Measurements from ENCODE around the gene MT4. TPM values are rescaled to one million over a fixed set of nuclear protein-coding genes. Genes with fewer than 3 reads are reported as not detected.

Gene MT4
- total RNA-seq: not detected in 2 replicates

DNA sequence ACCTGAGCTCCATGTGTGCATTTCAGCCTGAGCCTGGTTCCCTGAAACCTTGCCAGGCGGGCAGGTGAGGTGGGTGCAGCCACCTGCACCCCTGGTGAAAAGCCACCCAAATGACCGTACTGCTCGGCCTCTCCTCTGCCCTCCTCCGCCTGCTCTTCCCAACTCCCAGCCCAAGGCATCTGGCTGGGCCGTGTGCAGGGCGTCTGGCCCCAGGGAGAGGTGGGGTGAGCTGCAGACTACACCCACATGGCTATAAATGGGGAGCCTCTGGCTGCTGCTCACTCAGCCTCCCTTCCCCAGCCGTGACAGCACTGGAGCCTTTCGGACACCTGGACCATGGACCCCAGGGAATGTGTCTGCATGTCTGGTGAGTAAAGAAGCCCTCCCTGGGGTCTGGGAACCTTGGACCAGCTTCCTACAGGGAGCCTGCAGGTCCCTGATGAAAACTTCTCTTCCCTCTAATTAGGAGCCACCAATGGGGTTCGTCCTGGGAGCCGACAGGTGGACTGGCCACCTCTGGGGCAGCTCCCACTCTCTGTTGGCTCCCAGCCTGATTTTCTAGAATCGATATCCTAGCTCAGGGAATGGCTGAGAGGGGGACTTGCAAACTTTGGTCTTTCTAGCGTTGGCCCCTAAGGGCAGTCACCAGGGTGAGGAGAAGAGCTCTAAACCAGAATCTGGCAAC lies at the start of gene MT4:
Gene MT4 (plus strand): TSS at position 281 of the 685 bp plus-strand sequence. CDS start 56 bp downstream, at position 337.
- DNase-seq (ENCODE audit: extremely low read depth, low read depth, low spot score): no peak

DNA sequence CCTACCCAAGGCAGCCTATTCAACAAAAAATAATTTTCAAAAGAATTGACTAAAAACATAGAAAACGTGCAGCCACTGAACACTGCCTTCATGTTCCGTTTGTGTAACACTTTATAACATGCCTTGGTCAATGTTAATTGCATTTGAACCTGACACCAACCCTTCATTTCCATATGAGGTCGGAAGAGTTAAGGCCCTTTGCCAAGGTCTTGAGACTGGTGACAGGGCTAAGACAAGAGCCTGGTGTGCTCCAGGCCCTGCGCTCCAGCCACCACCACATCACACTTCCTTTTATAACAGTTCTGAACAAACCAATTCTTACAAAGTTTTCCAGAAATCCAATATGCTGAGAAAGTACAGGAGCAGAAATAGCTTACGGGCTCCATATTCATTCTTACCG lies 49.2 kb upstream of the MT4 start:
- no peak for DNase-seq (ENCODE audit: extremely low read depth, low read depth, low spot score)

DNA sequence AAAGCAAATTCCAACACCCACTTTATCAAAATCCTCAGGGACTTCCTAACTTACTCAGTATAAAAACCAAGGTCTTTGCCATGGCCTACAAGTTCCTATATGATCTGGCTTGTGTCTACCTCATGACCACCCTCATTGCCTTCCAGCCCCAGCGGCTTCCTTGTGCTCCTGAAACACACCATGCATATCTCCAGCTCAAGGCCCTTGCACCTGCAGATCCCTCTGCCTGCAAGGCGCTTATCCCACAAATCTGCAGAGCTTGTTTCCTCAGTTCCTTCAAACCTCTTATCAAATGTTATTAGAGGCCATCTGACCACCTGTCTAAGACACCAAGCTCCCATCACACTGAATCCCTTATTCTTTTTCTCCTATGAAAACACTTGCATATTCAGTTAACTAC lies 47.7 kb upstream of the MT4 start:
- no peak for DNase-seq (ENCODE audit: extremely low read depth, low read depth, low spot score)

DNA sequence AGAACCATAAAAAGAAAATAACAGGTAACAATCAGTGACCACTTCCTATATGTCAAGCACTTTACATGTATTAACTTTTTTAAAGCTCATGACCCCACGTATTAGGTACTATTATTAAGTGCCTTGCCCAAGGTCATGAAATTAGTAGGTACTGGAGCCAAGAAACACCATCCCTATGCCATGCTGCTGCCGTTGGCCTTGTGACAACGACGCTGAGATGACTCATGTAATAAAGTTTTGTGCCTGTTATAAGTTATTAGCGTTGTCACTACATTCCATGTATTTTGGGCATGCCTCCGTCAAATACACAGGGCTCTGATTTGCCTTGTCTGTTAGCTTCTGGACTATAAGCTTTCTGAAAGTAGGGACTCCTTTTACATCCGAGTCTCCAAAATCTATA lies 46.4 kb upstream of the MT4 start:
- no peak for DNase-seq (ENCODE audit: extremely low read depth, low read depth, low spot score)

DNA sequence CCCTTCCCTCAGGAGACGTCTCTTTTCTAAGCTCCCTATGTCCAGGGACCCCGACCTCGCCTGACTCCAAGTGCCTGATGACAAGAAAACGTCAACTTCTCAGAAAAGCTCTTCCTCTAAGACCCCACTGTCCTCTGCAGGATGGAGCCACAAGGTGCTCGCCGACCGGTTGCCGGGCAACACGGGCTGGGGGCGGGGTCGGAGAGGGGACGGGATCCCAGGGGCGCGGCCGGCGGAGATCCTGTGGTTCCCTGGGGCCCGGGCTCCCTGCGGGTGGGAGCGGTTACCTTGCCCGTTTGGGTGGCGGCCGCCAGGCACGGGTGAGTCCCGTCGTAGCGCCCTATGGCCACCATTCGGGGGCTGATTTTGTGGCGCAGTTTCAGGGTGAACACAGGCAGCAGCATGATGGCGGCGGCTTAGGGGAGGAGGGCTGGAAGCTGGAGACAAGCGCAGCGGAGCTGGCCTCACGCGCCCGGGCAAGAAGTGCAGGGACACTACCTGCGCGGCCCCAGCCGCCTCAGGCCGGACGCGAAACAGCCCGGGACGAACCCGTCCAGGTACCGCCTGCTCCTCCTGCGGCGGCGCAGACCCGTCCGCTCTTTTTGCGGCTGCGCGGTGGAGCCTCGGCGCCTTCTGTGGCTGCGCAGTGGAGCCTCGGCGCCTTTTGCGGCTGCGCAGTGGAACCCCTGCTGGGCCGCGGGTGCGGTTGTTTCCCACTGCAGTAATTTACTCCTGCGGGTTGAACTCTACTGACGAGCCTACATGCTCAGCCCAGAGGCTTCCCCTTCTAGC lies 45.2 kb upstream of the MT4 start, which contains the start of gene BBS2:
Gene BBS2 (minus strand): TSS at position 566 of the 792 bp plus-strand sequence. CDS start 162 bp downstream, at position 404.
- DNase-seq (ENCODE audit: extremely low read depth, low read depth, low spot score): no peak

DNA sequence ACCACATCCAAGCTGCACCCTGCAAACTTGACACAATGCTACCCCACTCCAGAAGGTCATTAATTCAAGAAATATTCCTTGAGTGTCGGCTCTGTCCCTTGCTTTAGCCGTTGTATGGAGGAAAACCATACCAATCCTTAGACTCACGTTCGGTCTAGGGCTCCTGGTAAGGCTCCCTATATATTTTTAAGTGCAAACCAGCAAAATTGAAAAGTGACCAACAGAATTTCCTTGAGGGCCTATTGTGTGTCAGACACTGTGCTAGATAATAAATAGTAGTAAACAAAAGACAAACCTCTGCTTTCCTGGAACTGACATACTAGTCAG lies 44.7 kb upstream of the MT4 start:
- DNase-seq (ENCODE audit: extremely low read depth, low read depth, low spot score): no peak

DNA sequence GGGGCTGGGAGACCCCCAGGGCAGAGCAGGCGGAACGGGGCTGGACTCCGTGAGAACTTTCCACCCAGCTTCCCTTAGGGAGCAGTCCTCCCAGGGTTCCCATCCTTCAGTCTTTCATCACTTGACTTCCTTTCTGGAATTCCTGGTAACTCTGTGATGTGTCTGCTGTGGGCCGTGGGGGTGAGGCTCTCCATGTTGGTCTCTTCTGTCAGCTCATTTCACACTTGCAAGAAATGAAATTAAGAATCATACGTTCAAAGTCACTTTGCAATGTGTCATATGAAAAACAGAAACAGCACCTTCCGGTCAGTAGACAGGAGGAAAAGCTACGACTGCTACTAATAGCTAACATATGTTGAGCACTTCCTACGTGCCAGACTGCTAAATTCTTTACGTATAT lies 39.6 kb upstream of the MT4 start:
- DNase-seq (ENCODE audit: extremely low read depth, low read depth, low spot score): peak; percentile 48

DNA sequence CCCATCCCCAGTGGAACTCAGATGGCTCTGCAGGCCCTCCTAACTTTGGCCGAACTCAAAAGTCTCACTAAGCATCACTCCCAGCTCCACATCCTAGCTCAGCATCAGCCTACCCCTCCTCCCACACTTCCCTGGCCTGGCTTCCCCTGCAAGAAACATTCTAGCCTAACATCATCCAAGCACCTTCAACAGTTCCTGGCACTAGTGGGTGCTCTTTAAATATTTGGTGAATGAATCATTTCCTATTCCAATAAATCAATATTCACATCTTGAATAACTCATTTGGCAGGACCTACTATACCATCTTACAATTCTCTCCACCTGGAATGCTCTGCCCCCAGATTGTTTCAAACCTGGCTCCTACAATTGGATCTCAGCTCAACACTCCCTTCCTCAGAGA lies 34.0 kb upstream of the MT4 start:
- no peak for DNase-seq (ENCODE audit: extremely low read depth, low read depth, low spot score)

DNA sequence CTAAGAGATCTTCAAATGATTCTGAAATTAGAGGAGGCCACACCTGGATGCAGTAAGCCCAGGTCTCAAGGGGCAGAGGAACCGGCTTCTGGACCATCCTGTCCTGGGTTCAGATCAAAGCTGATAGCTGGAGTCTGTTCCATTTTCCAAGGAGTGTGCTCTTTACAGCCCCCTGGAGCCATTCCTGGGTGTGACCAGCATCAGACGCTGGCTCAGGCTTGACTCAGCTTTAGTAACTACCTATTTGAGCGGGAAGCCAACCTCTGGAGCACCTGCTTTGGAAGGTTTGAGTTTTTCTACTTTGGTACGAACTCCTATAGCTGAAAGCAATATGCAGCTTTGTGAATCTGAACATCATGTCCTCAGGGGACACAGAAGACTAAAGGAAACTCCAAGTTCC lies 32.2 kb upstream of the MT4 start:
- DNase-seq (ENCODE audit: extremely low read depth, low read depth, low spot score): no peak

DNA sequence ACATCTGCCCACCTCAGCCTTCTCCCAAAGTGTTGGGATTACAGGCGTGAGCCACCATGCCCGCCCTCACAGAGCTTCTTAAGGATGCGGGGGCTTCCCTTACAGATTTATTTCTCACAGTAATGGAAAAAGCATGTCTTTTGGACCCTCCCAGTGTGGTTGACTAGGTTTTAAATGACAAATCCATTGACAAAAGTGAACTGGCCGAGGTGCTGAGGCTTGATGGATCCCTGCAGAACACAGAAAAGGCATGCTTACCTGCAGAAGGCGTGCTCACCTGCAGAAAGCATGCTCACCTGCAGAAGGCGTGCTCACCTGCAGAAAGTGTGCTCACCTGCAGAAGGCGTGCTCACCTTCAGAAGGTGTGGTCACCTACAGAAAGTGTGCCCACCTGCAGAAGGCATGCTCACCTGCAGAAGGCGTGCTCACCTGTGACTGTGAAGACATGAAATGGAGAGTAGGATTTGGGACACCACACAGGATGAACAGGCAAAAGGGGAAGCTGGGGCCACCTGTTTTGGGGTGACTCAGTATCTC lies 30.0 kb upstream of the MT4 start:
- DNase-seq (ENCODE audit: extremely low read depth, low read depth, low spot score): no peak

DNA sequence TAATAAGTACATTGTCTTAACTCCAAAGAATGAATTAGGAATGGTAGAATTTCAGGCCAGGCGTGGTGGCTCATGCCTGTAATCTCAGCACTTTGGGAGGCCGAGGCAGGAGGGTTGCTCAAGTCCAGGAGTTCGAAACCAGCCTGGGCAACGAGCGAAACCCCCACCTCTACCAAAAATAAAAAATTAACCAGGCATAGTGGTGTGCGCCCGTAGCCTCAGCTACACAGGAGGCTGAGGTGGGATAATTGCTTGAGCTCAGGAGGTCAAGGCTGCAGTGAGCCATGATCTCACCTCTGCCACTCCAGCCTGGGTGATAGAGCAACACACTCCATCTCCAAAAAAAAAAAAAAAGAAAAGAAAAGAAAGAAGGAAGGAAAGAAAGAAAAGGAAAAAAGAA lies 26.5 kb upstream of the MT4 start:
- no peak for DNase-seq (ENCODE audit: extremely low read depth, low read depth, low spot score)

DNA sequence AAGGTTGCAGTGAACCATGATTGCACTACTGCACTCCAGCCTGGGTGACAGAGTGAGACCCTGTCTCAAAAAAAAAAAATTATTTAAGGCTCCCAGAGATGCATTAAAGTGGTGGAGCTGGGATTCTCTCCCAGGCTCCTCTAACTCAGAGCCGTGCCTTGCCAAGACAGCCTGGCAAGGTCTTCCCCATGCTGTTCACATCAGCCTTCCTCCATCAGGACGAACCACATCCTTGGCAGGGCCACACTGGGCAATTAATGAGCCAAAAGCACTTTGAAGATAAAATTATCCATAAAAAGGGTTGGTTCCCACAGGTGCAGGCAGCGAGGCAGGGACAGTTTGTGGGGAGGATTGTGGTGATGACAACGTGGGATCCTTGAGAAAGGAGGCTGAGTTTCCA lies 25.2 kb upstream of the MT4 start:
- DNase-seq (ENCODE audit: extremely low read depth, low read depth, low spot score): no peak

DNA sequence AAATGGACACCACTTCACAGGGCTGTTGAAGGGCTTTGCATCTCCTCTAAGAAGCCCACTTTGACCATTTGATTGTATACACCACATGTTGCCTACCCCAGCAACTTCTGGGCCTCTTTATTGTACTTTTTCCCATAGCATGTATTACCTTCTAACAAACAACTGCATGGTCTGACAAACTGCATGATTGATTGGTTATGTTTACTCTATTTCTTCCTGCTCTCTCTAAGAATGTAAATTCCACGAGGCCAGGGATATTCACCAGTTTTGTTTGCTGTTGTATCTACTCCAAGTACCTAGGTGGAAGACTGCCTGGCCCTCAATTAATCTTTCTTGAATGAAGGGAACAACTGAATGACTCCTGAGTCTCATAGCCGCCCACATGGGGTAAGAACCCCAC lies 22.8 kb upstream of the MT4 start:
- no peak for DNase-seq (ENCODE audit: extremely low read depth, low read depth, low spot score)

DNA sequence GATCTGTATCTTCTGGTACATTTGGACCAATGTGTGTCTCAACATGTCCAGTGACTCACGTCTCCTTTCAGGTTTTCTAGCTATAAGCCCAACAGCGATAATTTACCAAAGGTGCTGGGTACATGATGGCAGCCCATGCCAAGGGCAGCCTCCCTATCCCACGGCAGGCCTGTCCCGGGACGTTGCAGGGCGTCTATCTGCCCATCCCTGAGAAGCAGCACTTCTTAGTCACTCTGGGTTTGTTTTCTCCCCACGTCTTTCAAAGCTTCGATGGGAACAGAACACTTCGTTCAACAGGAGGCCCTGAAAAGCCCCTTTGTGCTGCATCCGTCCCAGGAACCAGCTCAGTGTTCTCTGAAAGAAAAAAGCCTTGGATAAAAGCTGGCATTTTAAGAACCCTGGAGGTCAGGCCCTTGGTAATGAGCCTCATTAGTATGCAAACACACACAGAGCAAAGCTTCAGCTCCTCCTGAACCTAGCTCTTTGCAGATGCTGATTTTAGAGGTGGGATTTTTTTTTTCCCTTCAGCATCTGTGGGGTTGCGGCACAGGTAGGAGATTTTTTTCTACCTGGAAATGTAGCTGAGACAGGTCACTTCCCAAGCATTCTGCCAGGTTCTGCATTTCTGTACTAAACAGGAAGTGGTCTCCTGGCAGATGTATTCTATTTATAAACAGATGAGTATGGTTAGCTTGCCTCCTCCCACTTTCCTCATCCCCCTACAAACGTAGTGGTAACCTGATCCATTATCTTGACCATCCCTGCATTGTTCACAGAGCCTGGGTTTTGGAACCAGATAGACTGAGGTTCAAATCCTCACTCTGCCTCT lies 17.5 kb upstream of the MT4 start:
- DNase-seq (ENCODE audit: extremely low read depth, low read depth, low spot score): no peak

DNA sequence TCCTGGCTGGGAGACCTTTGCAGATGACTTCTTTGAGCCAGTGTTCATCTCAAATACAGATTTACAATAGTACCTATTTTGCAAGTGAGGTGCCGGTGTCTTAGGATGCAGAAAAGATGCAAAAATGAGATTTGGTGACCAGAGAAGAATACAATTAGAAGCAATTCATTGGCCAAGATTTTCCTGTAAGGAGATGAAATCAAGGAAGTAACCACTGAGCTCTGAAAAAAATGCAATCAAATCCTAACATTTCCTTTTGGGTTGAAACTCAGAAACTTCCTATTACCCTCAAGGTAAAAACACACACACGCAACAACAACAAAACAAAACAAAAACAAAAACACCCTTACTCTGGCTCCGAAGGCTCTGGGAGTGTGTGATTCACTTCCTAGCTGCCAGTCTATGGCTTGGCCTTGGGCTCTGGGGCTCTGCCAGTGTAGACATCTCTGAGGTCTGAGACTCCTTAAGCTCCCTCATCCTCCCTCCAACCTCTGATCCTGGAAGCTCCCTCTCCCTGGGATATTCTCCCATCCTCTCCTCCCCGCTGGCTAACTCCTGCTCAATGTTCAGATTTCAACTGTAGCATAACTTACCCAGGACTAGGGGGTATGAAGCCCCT lies 16.8 kb upstream of the MT4 start:
- DNase-seq (ENCODE audit: extremely low read depth, low read depth, low spot score): no peak

DNA sequence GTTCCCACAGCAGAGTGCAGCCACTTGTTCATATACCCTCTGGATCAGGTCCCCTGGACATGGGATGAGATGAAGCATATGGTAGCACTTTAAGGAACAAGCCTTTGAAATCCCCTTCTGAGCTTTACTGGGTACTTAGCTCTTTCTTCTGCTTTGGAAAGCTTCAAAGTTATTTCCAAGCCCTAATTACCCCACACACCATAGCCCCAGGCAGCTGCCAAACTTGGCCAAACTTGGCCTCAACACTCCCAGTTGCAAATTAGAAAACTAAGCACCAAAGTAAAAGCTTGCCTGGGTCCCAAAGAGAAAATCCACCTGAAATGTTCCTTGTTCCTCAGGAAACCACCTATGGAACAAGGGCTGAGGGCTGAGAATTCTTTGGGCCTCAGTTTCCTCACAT lies 15.7 kb upstream of the MT4 start:
- DNase-seq (ENCODE audit: extremely low read depth, low read depth, low spot score): no peak

DNA sequence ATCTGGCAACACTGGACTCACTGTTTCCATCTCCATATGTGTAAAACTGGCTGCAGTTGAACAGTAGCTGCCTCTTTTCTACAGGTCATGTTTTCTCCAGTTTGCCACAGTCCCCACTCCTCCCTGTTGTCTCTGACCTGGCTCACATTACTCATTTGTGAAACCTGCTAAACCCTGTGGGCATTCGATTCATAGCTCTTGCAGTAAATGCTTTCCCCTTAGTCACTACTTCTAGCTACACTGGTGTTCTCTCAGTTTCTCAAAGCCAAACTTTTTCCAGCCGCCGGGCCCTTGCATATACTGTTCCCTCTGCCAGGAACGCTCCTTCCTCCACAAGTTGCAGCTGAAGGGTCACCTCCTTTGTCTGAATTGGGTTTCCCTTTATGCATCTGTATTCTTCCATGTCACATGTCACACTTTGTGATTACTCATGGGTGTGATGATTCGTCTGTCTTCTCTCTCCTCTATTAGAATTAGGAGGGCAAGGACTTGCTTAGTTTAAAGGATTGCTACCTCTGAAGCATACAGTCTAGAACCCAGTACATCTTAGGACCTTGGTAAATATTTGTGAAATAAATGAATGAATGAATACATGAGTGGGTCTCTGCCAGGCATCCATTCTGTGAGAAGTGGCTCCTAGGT lies 15.0 kb upstream of the MT4 start:
- DNase-seq (ENCODE audit: extremely low read depth, low read depth, low spot score): no peak

DNA sequence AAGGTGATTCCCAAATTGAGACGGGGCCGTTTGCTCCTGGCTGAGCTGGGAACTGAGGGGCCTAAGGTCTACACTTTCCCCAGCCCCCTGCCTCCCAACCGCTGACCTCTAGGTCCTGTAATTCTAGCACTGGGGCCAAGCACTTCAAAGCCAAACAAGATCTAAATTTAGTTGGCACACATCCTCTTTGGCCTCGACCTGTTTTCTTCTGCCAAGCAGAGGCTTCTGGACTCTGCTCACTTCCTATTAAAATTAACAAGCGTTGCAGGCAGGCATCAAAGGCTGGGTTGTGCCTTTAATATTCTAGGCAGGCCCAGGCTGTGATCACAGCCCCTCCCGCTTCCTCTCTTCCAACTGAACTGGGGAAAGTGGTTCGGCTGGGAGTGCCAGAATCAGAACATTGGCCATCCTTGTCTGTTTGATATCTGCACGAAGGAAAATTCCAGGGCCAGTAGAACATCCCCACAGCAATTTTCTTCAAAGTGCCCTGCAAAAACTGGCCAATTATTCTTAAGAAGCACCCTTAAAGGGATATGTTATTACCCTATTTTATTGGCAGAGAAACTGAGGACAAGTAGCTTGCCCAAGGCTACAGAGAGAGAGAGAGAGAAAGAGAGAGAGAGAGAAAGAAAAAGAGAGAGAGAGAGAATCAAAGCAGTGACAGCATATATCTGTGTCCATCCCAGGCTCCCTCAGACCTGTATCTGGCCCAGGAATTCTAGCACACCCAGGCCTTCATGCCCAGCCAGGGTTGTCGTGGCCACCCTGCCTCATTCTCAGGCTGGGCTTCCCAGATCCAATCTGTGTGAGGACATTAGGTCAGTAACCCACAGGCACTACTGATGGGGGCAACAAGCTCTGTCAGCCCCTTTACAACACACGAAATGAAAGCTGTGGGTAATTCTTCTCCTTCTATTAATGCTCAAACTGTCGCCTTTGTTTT lies 12.8 kb upstream of the MT4 start:
- DNase-seq (ENCODE audit: extremely low read depth, low read depth, low spot score): no peak

DNA sequence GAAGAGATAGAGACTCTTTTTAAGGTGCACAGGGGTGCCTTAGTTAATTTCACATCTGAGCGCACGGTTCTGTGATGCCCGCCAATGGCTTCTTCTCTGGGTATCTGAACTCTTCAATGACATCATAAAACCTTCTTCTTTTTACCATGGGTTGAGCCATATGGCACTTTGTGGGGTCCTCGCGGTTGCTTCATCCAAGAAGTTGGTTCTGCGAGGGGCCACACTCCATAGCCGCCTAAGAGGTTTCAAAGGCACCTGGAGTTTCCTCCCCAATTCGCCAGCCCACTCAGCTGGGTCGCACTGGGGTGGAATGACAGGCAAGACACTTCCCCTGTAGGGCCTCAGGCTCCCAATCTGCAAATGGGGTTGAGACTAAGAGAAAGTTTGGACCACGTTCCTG lies 10.4 kb upstream of the MT4 start:
- no peak for DNase-seq (ENCODE audit: extremely low read depth, low read depth, low spot score)

Data from glomerular endothelial cell (primary cell).